Kidney (tissue), 14 donors: Measurements from ENCODE around the gene ZFYVE26. TPM values are rescaled to one million over a fixed set of nuclear protein-coding genes. Genes with fewer than 3 reads are reported as not detected.

ENCODE experiments used
- DNase-seq, 5 donors: peaks; one replicate each; pipeline ENCODE4 v3.0.0-alpha.2; 2013 to 2020
- FAIRE-seq: peaks from 2 replicates; lab custom pipeline; 2012; peaks lifted over from hg19 to GRCh38; lab: Jason Lieb, UNC
- H3K27ac ChIP-seq, 2 donors: one replicate each; pipeline ENCODE4 v1.7.0; 2013; ENCODE audit warnings: low read depth in 2 of 2, low read length in 2 of 2, inconsistent platforms in 1 of 2
- H3K27me3 ChIP-seq: one replicate; pipeline ENCODE4 v1.7.1; 2013; ENCODE audit warnings: low read length, inconsistent platforms; ENCODE audit not compliant: control insufficient read depth, insufficient read depth
- H3K36me3 ChIP-seq, 3 donors: one replicate each; pipeline versions ENCODE4 v1.7.0 to v1.7.1; 2013; ENCODE audit warnings: low read length in 3 of 3, control low read depth in 1 of 3, inconsistent platforms in 1 of 3; ENCODE audit not compliant: insufficient read depth in 3 of 3, control insufficient read depth in 2 of 3
- H3K4me1 ChIP-seq, 3 donors: one replicate each; pipeline versions ENCODE4 v1.7.0 to v1.7.1; 2013; ENCODE audit warnings: low read length in 3 of 3, inconsistent platforms in 1 of 3, low read depth in 1 of 3; ENCODE audit not compliant: control insufficient read depth in 2 of 3, insufficient read depth in 2 of 3
- H3K4me3 ChIP-seq, 3 donors: one replicate each; pipeline versions ENCODE4 v1.7.0 to v1.8.1; 2013; ENCODE audit warnings: low read length in 3 of 3, control low read depth in 1 of 3, inconsistent platforms in 1 of 3
- H3K9ac ChIP-seq, 3 donors: one replicate each; pipeline versions ENCODE4 v1.7.0 to v1.7.1; 2013; ENCODE audit warnings: low read length in 3 of 3, control low read depth in 1 of 3, inconsistent platforms in 1 of 3
- H3K9me3 ChIP-seq, 3 donors: one replicate each; pipeline versions ENCODE4 v1.7.0 to v1.7.1; 2013; ENCODE audit warnings: low read length in 3 of 3, control low read depth in 1 of 3, inconsistent platforms in 1 of 3; ENCODE audit not compliant: control insufficient read depth in 2 of 3, insufficient read depth in 1 of 3
- intact Hi-C: fragments of 100-400 bp; cut with DNase I; formaldehyde crosslinking; loops from one replicate; pipeline ENCODE4 v1.11.1; 2022
- polyA plus RNA-seq: library from polyadenylated mRNA; stranded (reverse); fragments of 350-450 nt; fragmentation: Illumina TruSeq; extraction: RNeasy Lipid Tissue Mini Kit (QIAGEN cat#74804); gene quantifications from one replicate; pipeline ENCODE4 v1.2.3, GENCODE V29; 2014; ENCODE audit warnings: low read depth, low replicate concordance; ENCODE audit not compliant: insufficient read depth
- total RNA-seq: library from RNA; stranded (reverse); fragmentation: NEBNext Ultra II Directional; extraction: Animal tissue kit (Norgen Biotek cat#: 25700); gene quantifications from one replicate; pipeline ENCODE4 v1.2.1, GENCODE V29; 2021
- TF ChIP-seq, protein P1 (sequence below): IDR thresholded peaks from 3 replicates; pipeline ENCODE4 v1.5.1; 2012; ENCODE audit warnings: mild to moderate bottlenecking, moderate library complexity, borderline replicate concordance; ENCODE audit not compliant: insufficient read depth; ENCODE audit errors: extremely low read depth
- donor health status: control.
- donor health status: control.
- donor health status: control.
- donor health status: control.
- donor health status: control.
- donor health status: DM: yes; HTN: yes; CAD: no.
- donor health status: Normal renal cell carcinoma (clear cell type).

The ZFYVE26 gene
- total and polyA plus RNA-seq, 2 donors from 2014 or later: 4.2 to 25.3 TPM

DNA sequence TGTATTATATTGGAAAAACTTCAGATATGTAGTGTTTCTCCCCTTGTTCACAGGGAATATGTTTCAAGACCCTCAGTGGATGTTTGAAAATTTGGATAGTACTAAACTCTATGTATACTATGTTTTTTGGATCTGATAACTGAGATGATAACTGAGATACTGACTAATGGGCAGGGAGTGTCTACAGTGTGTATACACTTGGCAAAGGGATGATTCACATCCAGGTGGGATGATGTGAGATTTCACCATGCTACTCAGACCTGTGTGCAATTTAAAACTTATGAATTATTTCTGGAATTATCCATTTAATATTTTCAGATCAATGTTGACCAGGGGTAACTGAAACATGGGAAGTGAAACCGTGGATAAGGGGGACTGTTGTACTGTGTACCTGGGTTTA lies 17.0 kb upstream of the ZFYVE26 start:
- no peak overlapping the region for H3K4me3 ChIP-seq
- no peak for DNase-seq
- H3K27me3 ChIP-seq: no peaks in the 10 kb centered on the region
- H3K27ac ChIP-seq: no peak overlapping the region
- no peak overlapping the region for H3K9ac ChIP-seq
- H3K36me3 ChIP-seq: no peaks in the 10 kb centered on the region
- TF ChIP-seq, protein P1, sequence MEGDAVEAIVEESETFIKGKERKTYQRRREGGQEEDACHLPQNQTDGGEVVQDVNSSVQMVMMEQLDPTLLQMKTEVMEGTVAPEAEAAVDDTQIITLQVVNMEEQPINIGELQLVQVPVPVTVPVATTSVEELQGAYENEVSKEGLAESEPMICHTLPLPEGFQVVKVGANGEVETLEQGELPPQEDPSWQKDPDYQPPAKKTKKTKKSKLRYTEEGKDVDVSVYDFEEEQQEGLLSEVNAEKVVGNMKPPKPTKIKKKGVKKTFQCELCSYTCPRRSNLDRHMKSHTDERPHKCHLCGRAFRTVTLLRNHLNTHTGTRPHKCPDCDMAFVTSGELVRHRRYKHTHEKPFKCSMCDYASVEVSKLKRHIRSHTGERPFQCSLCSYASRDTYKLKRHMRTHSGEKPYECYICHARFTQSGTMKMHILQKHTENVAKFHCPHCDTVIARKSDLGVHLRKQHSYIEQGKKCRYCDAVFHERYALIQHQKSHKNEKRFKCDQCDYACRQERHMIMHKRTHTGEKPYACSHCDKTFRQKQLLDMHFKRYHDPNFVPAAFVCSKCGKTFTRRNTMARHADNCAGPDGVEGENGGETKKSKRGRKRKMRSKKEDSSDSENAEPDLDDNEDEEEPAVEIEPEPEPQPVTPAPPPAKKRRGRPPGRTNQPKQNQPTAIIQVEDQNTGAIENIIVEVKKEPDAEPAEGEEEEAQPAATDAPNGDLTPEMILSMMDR: no peak
- intact Hi-C loops: no loop called here
- no peak for FAIRE-seq
- no peaks in the 10 kb centered on the region for H3K4me1 ChIP-seq
- H3K9me3 ChIP-seq: peaks cover 0 to 3% (median 0%) of the 10 kb centered on the region in 3 donors

DNA sequence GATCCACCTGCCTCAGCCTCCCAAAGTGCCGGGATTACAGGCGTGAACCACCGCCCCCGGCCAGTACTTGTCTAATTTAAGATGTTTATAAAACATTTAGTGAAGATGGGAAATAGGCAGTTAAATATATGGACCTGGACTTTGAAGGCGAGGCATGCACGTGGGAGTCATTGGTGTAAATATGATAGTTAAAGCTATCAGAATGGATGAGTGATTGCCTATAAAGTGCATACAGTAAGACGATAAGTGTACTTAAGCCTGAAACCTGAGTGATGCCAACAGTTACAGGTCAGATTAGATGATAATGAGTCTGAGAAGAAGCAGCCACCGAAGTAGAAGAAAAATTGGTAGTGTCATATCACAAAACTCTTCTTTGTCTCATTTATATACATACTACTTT lies 14.7 kb upstream of the ZFYVE26 start:
- no peak overlapping the region for H3K27ac ChIP-seq
- intact Hi-C loops: no loop called here
- no peak overlapping the region for H3K9ac ChIP-seq
- H3K4me3 ChIP-seq: no peak overlapping the region
- no peaks in the 10 kb centered on the region for H3K27me3 ChIP-seq
- H3K36me3 ChIP-seq: no peaks in the 10 kb centered on the region
- TF ChIP-seq, protein P1: no peak
- H3K4me1 ChIP-seq: no peaks in the 10 kb centered on the region
- H3K9me3 ChIP-seq: peaks cover 0 to 3% (median 0%) of the 10 kb centered on the region in 3 donors
- no peak for FAIRE-seq
- no peak for DNase-seq

DNA sequence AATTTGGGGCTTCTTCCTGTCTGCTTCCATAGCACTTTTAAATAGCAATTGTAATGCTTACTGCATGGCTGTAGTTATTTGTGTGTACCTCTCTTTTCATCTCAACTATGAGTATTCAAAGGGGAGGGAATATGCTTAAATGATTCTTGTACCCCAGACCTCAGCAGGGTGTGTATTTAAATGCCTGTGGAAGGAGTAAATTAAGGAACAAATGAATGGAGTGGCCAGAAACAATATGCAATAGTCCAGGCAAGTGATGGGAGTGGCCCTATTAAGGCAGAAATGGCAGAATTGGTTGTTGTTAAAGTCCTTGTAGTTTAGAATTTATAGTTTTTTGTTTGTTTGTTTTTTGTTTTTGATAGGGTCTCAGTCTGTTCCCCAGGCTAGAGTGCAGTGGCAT lies 4.7 kb upstream of the ZFYVE26 start:
- no peak for DNase-seq
- H3K9me3 ChIP-seq: no peaks in the 10 kb centered on the region
- H3K27me3 ChIP-seq: no peaks in the 10 kb centered on the region
- peaks cover 0 to 4% (median 2%) of the 10 kb centered on the region in 3 donors for H3K4me1 ChIP-seq
- TF ChIP-seq, protein P1: no peak
- H3K4me3 ChIP-seq: no peak overlapping the region
- H3K27ac ChIP-seq: no peak overlapping the region
- H3K36me3 ChIP-seq: no peaks in the 10 kb centered on the region
- no peak overlapping the region for H3K9ac ChIP-seq
- no peak for FAIRE-seq
- intact Hi-C loops: no loop called here

DNA sequence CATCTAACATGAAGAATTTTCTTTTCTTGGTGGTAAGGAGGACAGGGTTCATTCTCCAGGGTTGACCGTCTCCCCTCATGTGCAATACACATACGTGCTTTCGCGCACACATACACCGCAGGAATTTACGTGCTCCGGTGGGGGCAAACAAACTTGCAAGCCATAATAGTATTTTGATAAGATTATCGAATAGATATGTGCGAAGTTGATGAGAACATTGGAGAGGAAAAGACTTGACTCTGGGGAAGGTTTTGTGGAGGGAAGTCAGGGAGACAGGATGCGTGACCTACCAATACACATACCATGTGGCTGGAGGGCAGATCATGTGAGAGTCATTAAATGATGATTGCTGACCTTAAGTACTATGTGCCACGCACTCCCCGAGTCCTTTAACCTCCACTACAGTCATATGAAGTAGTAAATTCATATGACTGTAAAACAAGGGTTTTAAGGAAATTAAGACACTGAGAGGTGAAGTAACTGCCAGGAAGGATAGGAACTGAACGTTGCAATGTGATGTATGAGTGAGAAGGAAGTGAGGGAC lies 4.1 kb upstream of the ZFYVE26 start:
- Histone ChIP-seq H3K9me3 (no peaks in the 10 kb centered on the region), H3K27ac (no peak overlapping the region), H3K4me1 (peaks cover 3 to 9% (median 6%) of the 10 kb centered on the region in 3 donors), H3K27me3 (no peaks in the 10 kb centered on the region), H3K36me3 (no peaks in the 10 kb centered on the region), H3K4me3 (peak overlapping the region; percentile 92 to 99 (median 97)), H3K9ac (peak overlapping the region; percentile 50 to 98 (median 57))
- FAIRE-seq (no peak), DNase-seq (peak in 3 of 5 donors; percentile 43 to 51 (median 50))
- intact Hi-C loops: no loop called here
- TF ChIP-seq, protein P1: no peak
